Measurements from ENCODE around the gene AUH. TPM values are rescaled to one million over a fixed set of nuclear protein-coding genes. Genes with fewer than 3 reads are reported as not detected.

The AUH gene
- total and polyA plus RNA-seq, 2 donors (not counting 1 experiment from before 2014, with no cell fraction given), result 5.2 to 29.1 TPM

DNA sequence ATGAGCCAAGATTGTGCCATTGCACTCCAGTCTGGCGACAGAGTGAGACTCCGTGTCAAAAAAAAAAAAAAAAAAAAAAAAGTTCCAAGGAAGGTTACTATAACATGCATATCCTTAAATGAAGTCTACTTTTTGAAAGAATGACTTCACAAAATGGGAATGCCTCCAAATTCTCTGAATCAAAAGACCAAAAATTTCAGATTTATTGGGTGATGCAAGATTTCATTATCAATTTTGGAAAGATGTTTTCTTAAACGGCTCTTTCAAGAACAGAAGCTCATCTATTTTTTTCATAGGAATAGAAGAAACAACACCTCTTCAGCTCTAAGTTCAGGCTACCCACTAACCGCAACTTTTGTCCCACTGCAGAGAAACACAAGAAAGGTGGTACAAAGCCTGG lies 69.9 kb downstream of the AUH start:
- Histone ChIP-seq H3K9ac (ENCODE audit: low read length) (no peak overlapping the region), H3K36me3 (replicated peaks in 1 of 2; ENCODE audit: control extremely low read depth in 1 of 2, control insufficient read depth in 1 of 2, extremely low read depth in 1 of 2, insufficient read depth in 2 of 2, low read length in 1 of 2) (peaks cover 3 to 31% of the 10 kb centered on the region in 2 experiments), H3K4me2 (replicated peaks; ENCODE audit: low read depth, low read length, poor library complexity, severe bottlenecking) (no peak overlapping the region), H3K4me1 (ENCODE audit: control insufficient read depth in 2 of 2, insufficient read depth in 2 of 2, low read length in 2 of 2) (peaks cover 13 to 18% of the 10 kb centered on the region in 2 donors), H2AFZ (ENCODE audit: insufficient read depth, low read depth, low read length, poor library complexity, severe bottlenecking) (no peak overlapping the region), H3K27ac (ENCODE audit: low read length in 2 of 2) (no peak overlapping the region), H3K79me2 (ENCODE audit: control insufficient read depth, insufficient read depth, low read length) (no peaks in the 10 kb centered on the region), H3K9me3 (ENCODE audit: control extremely low read depth in 1 of 3, control insufficient read depth in 2 of 3, insufficient read depth in 1 of 3, low read length in 2 of 3) (no peaks in the 10 kb centered on the region), H4K20me1 (ENCODE audit: control insufficient read depth, insufficient read depth, low read length, poor library complexity, severe bottlenecking) (no peaks in the 10 kb centered on the region), H3K4me3 (ENCODE audit: control extremely low read depth in 1 of 5, extremely low read depth in 1 of 5, insufficient read depth in 1 of 5, low read depth in 2 of 5, low read length in 4 of 5) (no peak overlapping the region), H3K27me3 (replicated peaks in 1 of 4; ENCODE audit: control extremely low read depth in 1 of 4, control insufficient read depth in 3 of 4, insufficient read depth in 4 of 4, low read length in 3 of 4) (no peaks in the 10 kb centered on the region)
- Mint-ChIP-seq H3K27me3 (no peaks in the 10 kb centered on the region), H3K9me3 (ENCODE audit: insufficient read depth) (no peaks in the 10 kb centered on the region), H3K27ac (no peak overlapping the region), H3K4me1 (peaks cover 14% of the 10 kb centered on the region), H3K4me3 (no peak overlapping the region)
- POLR2A ChIA-PET, result no interaction called here
- no peak for ATAC-seq (ENCODE audit: low read depth)
- DNase-seq, result no peak
- intact Hi-C loops (cut with micrococcal nuclease), result no loop called here
- CTCF ChIA-PET, result no interaction called here
- TF ChIP-seq EZH2 (IDR thresholded peaks at IDR 0.05; ENCODE audit: borderline replicate concordance, insufficient read depth, low read depth, low read length, poor library complexity, severe bottlenecking) (no peak), CTCF (IDR thresholded peaks at IDR 0.05) (no peak)
- no CpG with 5 or more reads among the region's 4 CpGs for whole genome bisulfite sequencing (ENCODE audit: insufficient coverage)

DNA sequence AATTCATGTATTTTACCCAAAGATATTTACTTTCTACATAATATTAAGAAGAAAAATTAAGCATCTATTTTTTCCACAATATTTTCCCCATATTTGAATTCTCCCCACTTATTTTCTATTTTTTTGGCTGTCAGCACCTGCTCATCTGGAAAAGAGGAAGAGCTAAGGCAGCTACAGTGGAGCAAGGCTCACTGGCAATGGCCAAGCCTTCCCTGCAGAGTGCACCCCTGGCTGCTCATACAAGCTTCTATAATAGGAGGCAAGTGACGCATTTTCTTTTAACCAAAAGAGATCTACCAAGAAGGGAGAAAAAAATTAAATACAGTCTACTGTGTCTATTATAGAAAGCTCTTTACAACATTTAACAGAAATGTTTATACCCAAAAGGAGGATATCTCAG lies 72.5 kb downstream of the AUH start:
- Mint-ChIP-seq H3K27me3 (no peaks in the 10 kb centered on the region), H3K4me3 (no peak overlapping the region), H3K27ac (no peak overlapping the region), H3K4me1 (no peaks in the 10 kb centered on the region), H3K9me3 (ENCODE audit: insufficient read depth) (peaks cover 3% of the 10 kb centered on the region)
- no peaks in the 10 kb centered on the region for H4K20me1 ChIP-seq (ENCODE audit: control insufficient read depth, insufficient read depth, low read length, poor library complexity, severe bottlenecking)
- intact Hi-C loops (cut with micrococcal nuclease), result no loop called here
- H2AFZ ChIP-seq (ENCODE audit: insufficient read depth, low read depth, low read length, poor library complexity, severe bottlenecking), result no peak overlapping the region
- no peak for TF ChIP-seq CTCF (IDR thresholded peaks at IDR 0.05)
- no peak for TF ChIP-seq EZH2 (IDR thresholded peaks at IDR 0.05; ENCODE audit: borderline replicate concordance, insufficient read depth, low read depth, low read length, poor library complexity, severe bottlenecking)
- no peaks in the 10 kb centered on the region for H3K4me1 ChIP-seq (ENCODE audit: control insufficient read depth in 2 of 2, insufficient read depth in 2 of 2, low read length in 2 of 2)
- H3K27me3 ChIP-seq (replicated peaks in 1 of 4; ENCODE audit: control extremely low read depth in 1 of 4, control insufficient read depth in 3 of 4, insufficient read depth in 4 of 4, low read length in 3 of 4), result no peaks in the 10 kb centered on the region
- no peak overlapping the region for H3K4me2 ChIP-seq (replicated peaks; ENCODE audit: low read depth, low read length, poor library complexity, severe bottlenecking)
- POLR2A ChIA-PET, result no interaction called here
- H3K27ac ChIP-seq (ENCODE audit: low read length in 2 of 2), result no peak overlapping the region
- H3K36me3 ChIP-seq (replicated peaks in 1 of 2; ENCODE audit: control extremely low read depth in 1 of 2, control insufficient read depth in 1 of 2, extremely low read depth in 1 of 2, insufficient read depth in 2 of 2, low read length in 1 of 2), result peaks cover 0 to 17% of the 10 kb centered on the region in 2 experiments
- H3K9ac ChIP-seq (ENCODE audit: low read length), result no peak overlapping the region
- no CpG with 5 or more reads among the region's 1 CpG for WGBS (ENCODE audit: insufficient coverage)
- H3K9me3 ChIP-seq (ENCODE audit: control extremely low read depth in 1 of 3, control insufficient read depth in 2 of 3, insufficient read depth in 1 of 3, low read length in 2 of 3), result no peaks in the 10 kb centered on the region
- DNase-seq (no peak), ATAC-seq (ENCODE audit: low read depth) (no peak)
- CTCF ChIA-PET, result interaction anchor here (0.6 to 0.8 kb wide), 3 partner anchors 11 to 490 kb away, joined by 3 read pairs; no protein-coding TSS in a partner anchor
- no peaks in the 10 kb centered on the region for H3K79me2 ChIP-seq (ENCODE audit: control insufficient read depth, insufficient read depth, low read length)
- H3K4me3 ChIP-seq (ENCODE audit: control extremely low read depth in 1 of 5, extremely low read depth in 1 of 5, insufficient read depth in 1 of 5, low read depth in 2 of 5, low read length in 4 of 5), result no peak overlapping the region

All from B cell (primary cell).